Hepatocyte (in vitro differentiated cells): ENCODE data around the gene RNF13.

Source experiments
- CTCF ChIP-seq: fragments of 200-600 bp; sonication (generic); IDR thresholded peaks from 2 replicates; pipeline ENCODE4 v1.5.1; 2016; ENCODE audit warnings: antibody characterized with exemption, mild to moderate bottlenecking; ENCODE audit not compliant: poor library complexity
- EZH2 ChIP-seq: fragments of 200-600 bp; sonication (generic); IDR thresholded peaks from 2 replicates; pipeline ENCODE4 v1.6.1; 2016; ENCODE audit warnings: antibody characterized with exemption, mild to moderate bottlenecking, borderline replicate concordance
- EZH2phosphoT487 ChIP-seq: fragments of 200-600 bp; sonication (generic); IDR thresholded peaks from one replicate; pipeline ENCODE4 v1.6.1; 2018; ENCODE audit warnings: antibody characterized with exemption, mild to moderate bottlenecking, low read depth, moderate library complexity; ENCODE audit not compliant: unreplicated experiment, severe bottlenecking

DNA sequence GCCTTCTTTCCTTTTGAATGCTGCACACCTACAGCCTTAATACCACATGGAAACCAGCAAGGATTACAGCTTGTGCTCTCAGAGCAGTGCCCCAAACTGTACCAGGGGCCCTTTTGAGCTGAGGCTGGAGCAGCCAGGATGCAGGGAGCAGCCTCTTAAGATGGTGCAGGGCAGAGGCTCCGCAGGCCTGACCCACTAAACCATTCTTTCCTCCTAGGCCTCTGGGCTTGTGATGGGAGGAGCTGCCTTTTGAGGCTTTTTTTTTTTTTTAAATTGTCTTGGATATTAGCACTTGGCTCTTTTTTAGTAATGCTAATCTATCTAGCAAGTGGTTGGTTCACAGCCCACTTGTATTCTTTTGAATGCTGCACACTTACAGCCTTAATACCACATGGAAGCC lies 120.0 kb downstream of the RNF13 start:
- TF ChIP-seq CTCF (no peak), EZH2phosphoT487 (no peak), EZH2 (no peak)
